ENCODE results near the gene ERN1.

GRCh38 chr17:64015447-64015846 lies 114.5 kb downstream of the ERN1 start:
- TF ChIP-seq CTCF (IDR thresholded peaks at IDR 0.05) = no peak
- no peak for TF ChIP-seq POLR2A (IDR thresholded peaks at IDR 0.05)
